HCT116 (cell line): ENCODE measurements around the gene RPL35A.

Experiments
- CTCF ChIP-seq, 3 experiments: fragments of 200-600 bp in 1 of 3; sonication (generic) in 1 of 3; IDR thresholded peaks in 2 of 3; conservative IDR thresholded peaks in 1 of 3; 2 replicates each; pipeline ENCODE4 v1.5.1; 2012 to 2017; ENCODE audit warnings: low read depth in 2 of 3, low read length in 2 of 3, antibody characterized with exemption in 1 of 3, borderline replicate concordance in 1 of 3, control low read depth in 1 of 3, mild to moderate bottlenecking in 1 of 3, mixed read lengths in 1 of 3, mixed run types in 1 of 3, moderate library complexity in 1 of 3; ENCODE audit not compliant: insufficient read depth in 1 of 3
- EGR1 ChIP-seq: IDR thresholded peaks from 2 replicates; pipeline ENCODE4 v1.6.1; 2012; ENCODE audit warnings: low read depth
- ELF1 ChIP-seq: IDR thresholded peaks from 2 replicates; pipeline ENCODE4 v1.6.1; 2012; ENCODE audit warnings: low read depth, borderline replicate concordance
- EZH2 ChIP-seq: fragments of 200-600 bp; sonication (generic); IDR thresholded peaks from 2 replicates; pipeline ENCODE4 v1.6.1; 2017; ENCODE audit warnings: antibody characterized with exemption, mixed run types
- EZH2phosphoT487 ChIP-seq: fragments of 200-600 bp; IDR thresholded peaks from 2 replicates; pipeline ENCODE4 v1.6.1; 2018; ENCODE audit warnings: antibody characterized with exemption, borderline replicate concordance
- FOSL1 ChIP-seq: IDR thresholded peaks from 2 replicates; pipeline ENCODE4 v1.6.1; 2012; ENCODE audit warnings: low read depth
- POLR2AphosphoS5 ChIP-seq: IDR thresholded peaks from 2 replicates; pipeline ENCODE4 v1.6.1; 2011; ENCODE audit warnings: mild to moderate bottlenecking, low read depth, low read length, moderate library complexity
- SIN3A ChIP-seq: IDR thresholded peaks from 2 replicates; pipeline ENCODE4 v1.6.1; 2012; ENCODE audit warnings: low read depth
- TCF7L2 ChIP-seq: IDR thresholded peaks from 2 replicates; pipeline ENCODE4 v1.7.0; 2011; ENCODE audit warnings: borderline replicate concordance, inconsistent platforms; ENCODE audit not compliant: insufficient read depth, insufficient read length; ENCODE audit errors: extremely low read depth
- ZNF274 ChIP-seq: fragments of 200-500 bp; sonication (Bioruptor generic); IDR thresholded peaks from 2 replicates; pipeline ENCODE4 v1.6.1; 2014; ENCODE audit warnings: mild to moderate bottlenecking, low read depth, low read length, inconsistent platforms

DNA sequence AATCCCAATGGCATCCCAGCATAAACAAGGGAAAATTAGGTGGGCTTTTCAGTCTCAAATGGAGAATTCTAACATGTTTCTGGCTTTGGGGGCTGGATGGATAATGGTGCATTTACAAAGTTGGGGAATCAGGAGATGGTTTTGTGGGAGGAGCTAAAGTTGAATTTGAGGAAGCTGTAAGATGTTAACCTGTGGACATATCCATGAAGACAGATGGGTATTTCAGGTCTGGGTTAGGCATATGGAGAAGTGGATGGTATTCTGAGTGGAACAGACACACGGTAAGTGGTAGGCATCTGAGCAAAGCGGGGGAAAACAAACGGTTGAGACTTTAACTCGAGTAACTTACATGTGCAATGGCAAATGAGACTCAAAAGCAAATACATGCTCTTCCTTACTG, 8.4 kb downstream of the RPL35A start:
- TF ChIP-seq SIN3A (no peak), CTCF (IDR thresholded peaks at IDR 0.05 in 2 of 3, conservative IDR thresholded peaks at IDR 0.05 in 1 of 3; ENCODE audit: borderline replicate concordance in 1 of 3, insufficient read depth in 1 of 3, low read depth in 2 of 3, low read length in 2 of 3) (no peak), FOSL1 (no peak), EZH2 (no peak), TCF7L2 (no peak), POLR2AphosphoS5 (no peak), ELF1 (no peak), EZH2phosphoT487 (no peak), EGR1 (no peak), ZNF274 (no peak)
